ENCODE results near the gene IGF2BP2.

The IGF2BP2 gene

DNA sequence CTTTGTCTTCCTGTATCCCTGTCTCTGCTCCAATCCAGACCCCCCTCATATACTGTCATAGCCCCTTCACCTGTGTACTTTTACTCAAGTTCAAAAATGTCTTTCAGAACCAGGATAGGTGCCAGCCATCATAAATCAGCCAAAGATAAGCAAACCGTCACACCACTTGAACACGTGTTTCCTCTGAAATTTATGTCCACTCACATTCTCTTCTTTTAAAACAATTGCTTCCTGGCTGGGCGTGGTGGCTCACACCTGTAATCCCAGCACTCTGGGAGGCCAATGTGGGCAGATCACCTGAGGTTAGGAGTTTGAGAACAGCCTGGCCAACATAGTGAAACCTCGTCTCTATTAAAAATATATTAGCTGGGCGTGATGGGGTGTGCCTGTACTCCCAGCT is 74.1 kb downstream of the IGF2BP2 start:
- Histone ChIP-seq H3K27ac (no peak overlapping the region), H4K20me1 (ENCODE audit: insufficient read depth) (no peaks in the 10 kb centered on the region), H3K4me1 (ENCODE audit: low read depth, poor library complexity, severe bottlenecking) (no peaks in the 10 kb centered on the region), H3K36me3 (ENCODE audit: insufficient read depth) (no peaks in the 10 kb centered on the region), H3K79me2 (ENCODE audit: insufficient read depth, low read depth) (no peaks in the 10 kb centered on the region), H3K9ac (no peak overlapping the region), H2AFZ (ENCODE audit: low read depth) (no peak overlapping the region), H3K4me2 (no peak overlapping the region), H3K27me3 (ENCODE audit: insufficient read depth, low read depth) (no peaks in the 10 kb centered on the region), H3K4me3 (IDR thresholded peaks at IDR 0.05; ENCODE audit: insufficient read depth, low read depth, low read length) (no peak overlapping the region)
- TF ChIP-seq, protein P1, sequence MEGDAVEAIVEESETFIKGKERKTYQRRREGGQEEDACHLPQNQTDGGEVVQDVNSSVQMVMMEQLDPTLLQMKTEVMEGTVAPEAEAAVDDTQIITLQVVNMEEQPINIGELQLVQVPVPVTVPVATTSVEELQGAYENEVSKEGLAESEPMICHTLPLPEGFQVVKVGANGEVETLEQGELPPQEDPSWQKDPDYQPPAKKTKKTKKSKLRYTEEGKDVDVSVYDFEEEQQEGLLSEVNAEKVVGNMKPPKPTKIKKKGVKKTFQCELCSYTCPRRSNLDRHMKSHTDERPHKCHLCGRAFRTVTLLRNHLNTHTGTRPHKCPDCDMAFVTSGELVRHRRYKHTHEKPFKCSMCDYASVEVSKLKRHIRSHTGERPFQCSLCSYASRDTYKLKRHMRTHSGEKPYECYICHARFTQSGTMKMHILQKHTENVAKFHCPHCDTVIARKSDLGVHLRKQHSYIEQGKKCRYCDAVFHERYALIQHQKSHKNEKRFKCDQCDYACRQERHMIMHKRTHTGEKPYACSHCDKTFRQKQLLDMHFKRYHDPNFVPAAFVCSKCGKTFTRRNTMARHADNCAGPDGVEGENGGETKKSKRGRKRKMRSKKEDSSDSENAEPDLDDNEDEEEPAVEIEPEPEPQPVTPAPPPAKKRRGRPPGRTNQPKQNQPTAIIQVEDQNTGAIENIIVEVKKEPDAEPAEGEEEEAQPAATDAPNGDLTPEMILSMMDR (conservative IDR thresholded peaks at IDR 0.05; ENCODE audit: low read depth, low read length) = no peak

DNA sequence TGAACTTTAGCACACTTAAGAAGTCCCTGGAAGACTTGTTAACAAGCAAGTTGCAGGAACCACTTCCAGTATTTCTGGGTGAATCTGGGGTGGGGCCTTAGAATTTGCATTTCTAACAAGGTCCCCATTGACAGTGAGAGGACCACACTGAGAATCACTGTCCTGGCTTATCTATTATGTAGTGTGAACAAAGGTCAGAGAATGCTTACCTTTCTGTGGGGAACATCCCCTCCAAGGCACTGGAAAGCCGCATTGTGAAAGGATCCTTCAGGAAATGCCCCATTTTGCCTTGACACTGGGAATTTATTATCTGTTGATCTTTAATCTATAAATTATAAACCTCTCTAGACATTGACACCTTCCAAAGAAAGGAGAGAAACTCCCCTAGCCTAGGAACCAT is 74.8 kb downstream of the IGF2BP2 start:
- no peak overlapping the region for H3K4me3 ChIP-seq (IDR thresholded peaks at IDR 0.05; ENCODE audit: insufficient read depth, low read depth, low read length)
- no peaks in the 10 kb centered on the region for H3K36me3 ChIP-seq (ENCODE audit: insufficient read depth)
- no peaks in the 10 kb centered on the region for H3K4me1 ChIP-seq (ENCODE audit: low read depth, poor library complexity, severe bottlenecking)
- no peak overlapping the region for H2AFZ ChIP-seq (ENCODE audit: low read depth)
- no peaks in the 10 kb centered on the region for H4K20me1 ChIP-seq (ENCODE audit: insufficient read depth)
- no peaks in the 10 kb centered on the region for H3K27me3 ChIP-seq (ENCODE audit: insufficient read depth, low read depth)
- no peaks in the 10 kb centered on the region for H3K79me2 ChIP-seq (ENCODE audit: insufficient read depth, low read depth)
- no peak overlapping the region for H3K4me2 ChIP-seq
- TF ChIP-seq, protein P1 (conservative IDR thresholded peaks at IDR 0.05; ENCODE audit: low read depth, low read length) = no peak
- no peak overlapping the region for H3K27ac ChIP-seq
- no peak overlapping the region for H3K9ac ChIP-seq

DNA sequence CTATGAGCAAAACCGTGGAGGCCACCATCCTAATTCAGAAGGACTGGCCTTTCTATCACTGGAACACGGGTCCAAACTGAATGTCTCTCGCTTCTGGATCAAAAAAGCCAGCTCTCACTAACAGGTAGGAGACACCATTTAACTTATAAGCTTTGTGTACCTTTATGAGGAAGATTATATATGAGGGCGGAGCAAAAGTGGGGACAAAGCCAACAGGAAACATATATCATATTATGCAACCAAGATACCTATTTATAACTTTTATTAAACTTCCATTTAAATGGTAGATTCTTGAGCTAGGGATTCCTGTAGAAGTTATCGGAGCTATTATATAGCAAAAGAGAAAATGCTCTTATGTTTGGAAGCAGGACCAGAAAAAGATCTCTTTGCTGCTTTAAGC is 78.4 kb downstream of the IGF2BP2 start:
- no peaks in the 10 kb centered on the region; the same call in 1 of the 2 replicates for H3K79me2 ChIP-seq (ENCODE audit: insufficient read depth, low read depth)
- H3K4me1 ChIP-seq (ENCODE audit: low read depth, poor library complexity, severe bottlenecking) = no peaks in the 10 kb centered on the region
- H3K27me3 ChIP-seq (ENCODE audit: insufficient read depth, low read depth) = no peaks in the 10 kb centered on the region
- H3K4me3 ChIP-seq (IDR thresholded peaks at IDR 0.05; ENCODE audit: insufficient read depth, low read depth, low read length) = no peak overlapping the region
- no peak overlapping the region for H2AFZ ChIP-seq (ENCODE audit: low read depth)
- H3K4me2 ChIP-seq = no peak overlapping the region
- H3K9ac ChIP-seq = no peak overlapping the region
- TF ChIP-seq, protein P1 (conservative IDR thresholded peaks at IDR 0.05; ENCODE audit: low read depth, low read length) = no peak
- no peak overlapping the region for H3K27ac ChIP-seq
- no peaks in the 10 kb centered on the region for H4K20me1 ChIP-seq (ENCODE audit: insufficient read depth)
- no peaks in the 10 kb centered on the region for H3K36me3 ChIP-seq (ENCODE audit: insufficient read depth)

DNA sequence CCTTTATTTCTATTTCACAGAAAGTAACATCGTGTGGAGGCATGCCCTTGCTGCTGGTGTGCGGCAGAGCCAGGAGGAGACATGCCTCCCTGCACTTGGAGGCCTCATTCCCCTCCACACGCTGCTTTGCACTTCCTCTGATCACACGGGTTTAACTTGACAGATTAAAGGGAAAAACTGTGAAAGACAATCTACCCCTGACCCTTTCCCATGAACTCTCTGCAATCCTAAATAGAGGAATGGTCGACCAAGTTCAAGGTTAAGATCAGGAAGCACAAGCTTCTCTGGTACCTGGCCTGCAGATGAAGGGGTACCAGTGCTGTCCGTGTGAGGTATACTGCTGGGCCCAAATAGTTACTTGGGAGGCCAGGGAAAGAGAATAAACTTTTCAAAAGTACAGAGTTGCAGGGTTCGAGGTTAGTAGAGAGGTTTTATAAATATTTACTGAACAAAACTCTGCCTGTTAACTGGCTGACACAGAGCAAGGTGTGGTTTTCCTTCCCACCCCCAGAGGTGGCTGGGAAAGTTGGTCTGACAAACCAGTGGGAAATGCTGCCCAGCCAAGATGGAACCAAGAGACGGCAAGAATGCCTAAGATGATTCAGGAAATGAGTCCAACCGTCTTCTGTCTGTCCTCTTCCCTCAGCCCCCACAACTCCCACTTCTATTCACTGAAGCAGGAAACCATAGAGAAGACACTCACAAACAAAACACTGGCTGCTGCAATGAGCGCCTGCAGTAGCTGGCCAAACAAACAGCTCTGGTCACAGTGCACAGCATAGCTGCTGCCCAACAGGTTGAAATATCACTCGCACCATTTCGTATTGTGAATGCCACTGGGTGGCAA is 79.6 kb downstream of the IGF2BP2 start:
- H3K4me2 ChIP-seq = no peak overlapping the region

More for the DNA sequence above, 79.6 kb downstream of the IGF2BP2 start:
- Histone ChIP-seq H3K79me2 (ENCODE audit: insufficient read depth, low read depth) (no peaks in the 10 kb centered on the region; the same call in 1 of the 2 replicates), H3K27ac (no peak overlapping the region), H3K27me3 (ENCODE audit: insufficient read depth, low read depth) (no peaks in the 10 kb centered on the region), H2AFZ (ENCODE audit: low read depth) (no peak overlapping the region), H4K20me1 (ENCODE audit: insufficient read depth) (no peaks in the 10 kb centered on the region), H3K4me3 (IDR thresholded peaks at IDR 0.05; ENCODE audit: insufficient read depth, low read depth, low read length) (no peak overlapping the region), H3K9ac (no peak overlapping the region), H3K36me3 (ENCODE audit: insufficient read depth) (no peaks in the 10 kb centered on the region), H3K4me1 (ENCODE audit: low read depth, poor library complexity, severe bottlenecking) (no peaks in the 10 kb centered on the region)
- TF ChIP-seq, protein P1 (conservative IDR thresholded peaks at IDR 0.05; ENCODE audit: low read depth, low read length) = no peak
